Endometrial microvascular endothelial cells (primary cell): ENCODE measurements around the gene PRDM5. TPM values are rescaled to one million over a fixed set of nuclear protein-coding genes. Genes with fewer than 3 reads are reported as not detected.

ENCODE experiments used
- in situ Hi-C: cut with HindIII; loops from 2 replicates; pipeline ENCODE4 v1.10.0; 2017; ENCODE audit warnings: low sequenced_read_pairs, low pct_unique_long_range_greater_than_20kb; ENCODE audit errors: inconsistent ontology term
- total RNA-seq: library from RNA; depleted of rRNA; stranded (reverse); fragments of >200 nt; gene quantifications from one replicate; pipeline ENCODE4 v1.2.3, GENCODE V29; 2015; ENCODE audit errors: inconsistent ontology term

PRDM5 gene
- total RNA-seq, 1 donor from 2014 or later: 5.9 TPM

DNA sequence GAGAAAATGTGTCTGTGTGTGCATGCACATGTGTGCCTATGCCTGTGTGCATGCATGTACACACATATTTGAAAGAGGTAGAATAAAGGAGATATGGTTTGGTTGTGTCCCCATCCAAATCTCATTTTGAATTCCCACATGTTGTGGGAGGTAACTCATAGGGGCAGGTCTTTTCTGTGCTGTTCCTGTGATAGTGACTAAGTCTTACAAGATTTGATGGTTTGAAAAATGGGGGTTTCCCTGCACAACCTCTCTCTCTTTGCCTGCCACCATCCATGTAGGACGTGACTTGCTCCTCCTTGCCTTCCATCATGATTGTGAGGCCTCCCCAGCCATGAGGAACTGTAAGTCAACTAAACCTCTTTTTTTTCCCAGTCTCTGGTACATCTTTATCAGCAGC lies 87.2 kb downstream of the PRDM5 start:
- in situ Hi-C loops: no loop called here

GRCh38 chr4:120830204-120830603 lies 92.3 kb downstream of the PRDM5 start:
- in situ Hi-C loops: no loop called here

GRCh38 chr4:120829113-120829831 lies 93.3 kb downstream of the PRDM5 start:
- in situ Hi-C loops: no loop called here

DNA sequence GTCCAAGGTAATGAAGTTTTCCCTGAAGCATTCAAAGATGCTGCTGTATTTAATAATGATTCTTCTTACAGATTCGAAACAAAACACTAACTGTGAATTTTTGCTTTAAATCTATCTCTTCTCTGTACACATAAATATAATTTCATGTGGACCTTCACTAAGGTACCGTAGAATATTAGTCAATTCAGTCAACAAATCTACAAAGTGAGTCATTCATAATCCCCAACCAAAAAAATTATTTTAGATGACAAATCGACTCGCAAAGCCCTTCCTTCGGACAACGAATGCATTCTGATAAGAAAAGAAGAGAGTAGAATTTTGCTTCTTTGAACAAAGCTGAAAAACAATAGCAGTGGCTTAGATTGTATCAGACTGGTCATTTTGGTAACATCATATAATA lies 95.7 kb downstream of the PRDM5 start:
- in situ Hi-C loops: no loop called here

DNA sequence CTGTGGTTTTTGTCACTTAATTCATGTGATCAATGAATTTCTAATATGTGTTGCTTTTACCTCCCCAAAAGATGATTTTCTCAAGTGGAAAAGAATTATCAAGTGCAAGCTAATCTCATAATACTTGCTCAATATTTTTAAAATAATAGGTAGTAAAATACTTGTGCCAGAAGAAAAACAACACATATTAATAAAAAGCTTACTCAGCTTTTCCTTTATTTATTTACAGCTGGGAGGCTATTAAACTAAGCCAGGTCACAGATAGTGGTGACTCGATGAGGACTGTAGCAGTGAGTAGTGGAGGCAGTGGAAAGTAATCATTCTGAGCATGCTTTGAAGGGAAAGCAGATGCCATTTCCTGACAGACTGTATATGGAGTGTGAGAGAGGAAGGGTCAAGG lies 96.1 kb downstream of the PRDM5 start:
- in situ Hi-C loops: no loop called here

DNA sequence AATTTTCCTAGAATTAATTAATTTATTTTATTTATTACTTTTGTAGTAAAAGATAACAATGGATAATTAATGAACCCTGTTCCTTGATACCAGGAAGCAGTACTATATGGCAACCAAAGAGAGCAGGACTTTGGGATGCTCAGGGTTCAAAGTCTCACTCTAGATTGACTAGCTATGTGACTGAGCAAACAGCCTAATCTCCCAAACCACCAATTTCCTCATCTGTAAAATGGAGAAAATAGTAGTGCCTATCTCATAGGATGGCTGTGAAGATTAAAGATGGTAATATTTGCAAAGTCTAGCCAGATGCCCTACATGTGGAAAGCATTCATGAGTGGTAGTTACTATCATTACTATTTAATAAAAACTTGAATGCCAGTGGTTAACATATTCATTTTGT lies 97.6 kb downstream of the PRDM5 start:
- in situ Hi-C loops: no loop called here

GRCh38 chr4:120821977-120822376 lies 100.5 kb downstream of the PRDM5 start:
- in situ Hi-C loops: no loop called here

DNA sequence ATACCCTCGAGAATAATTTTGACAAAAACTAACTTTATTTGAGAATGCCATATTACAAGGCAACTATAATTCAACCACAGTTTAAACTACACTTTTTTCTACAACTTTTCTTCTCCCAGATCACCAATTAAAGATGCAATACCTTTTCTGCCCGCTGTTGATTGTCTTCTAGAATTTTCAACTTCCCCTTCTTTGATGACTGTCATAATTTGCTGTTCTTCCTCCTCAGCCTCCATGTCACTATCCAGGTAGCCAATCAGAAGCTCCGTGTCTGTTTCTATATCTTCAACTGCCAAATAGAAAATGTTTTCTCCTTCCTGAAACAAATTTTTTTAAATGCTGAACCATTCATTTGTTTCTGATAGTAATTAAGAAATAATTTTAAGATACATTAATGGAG lies 101.5 kb downstream of the PRDM5 start:
- in situ Hi-C loops: no loop called here

- in situ Hi-C loops: no loop called here
These were observed 102.6 kb downstream of the PRDM5 start for GRCh38 chr4:120819805-120820437.

DNA sequence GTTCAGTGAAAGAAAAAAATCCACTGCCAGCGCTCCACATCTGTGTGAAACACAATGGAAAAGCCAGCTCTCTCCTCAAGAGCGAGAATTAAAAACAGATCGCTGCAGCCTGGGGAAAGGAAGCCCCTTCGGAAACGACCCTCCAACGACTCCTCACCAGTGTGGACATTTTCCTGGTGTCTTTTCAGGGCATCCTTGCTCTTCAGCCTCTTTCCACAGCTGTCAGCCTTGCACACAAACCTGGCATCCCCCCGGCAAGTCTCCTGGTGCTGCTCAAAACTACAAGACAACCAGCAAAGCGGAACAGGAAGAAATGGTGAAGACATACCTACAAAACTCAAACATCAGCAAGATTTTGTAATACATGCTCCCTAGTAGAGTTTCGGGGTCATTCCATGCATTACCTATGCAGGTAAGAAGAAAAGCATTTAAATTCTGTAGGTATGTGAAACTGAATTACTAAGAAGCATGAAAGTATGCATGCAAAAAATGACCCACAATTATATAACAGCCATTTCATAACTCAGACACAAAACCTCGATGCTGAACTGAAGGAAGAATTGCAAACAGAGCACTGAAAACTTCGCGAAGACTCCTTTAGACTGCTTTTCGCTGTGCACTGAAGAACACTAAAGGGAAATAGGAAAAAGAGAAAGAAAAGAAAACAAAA lies 106.1 kb downstream of the PRDM5 start:
- in situ Hi-C loops: no loop called here

GRCh38 chr4:120815361-120815760 lies 107.2 kb downstream of the PRDM5 start:
- in situ Hi-C loops: no loop called here

GRCh38 chr4:120814886-120815285 lies 107.6 kb downstream of the PRDM5 start:
- in situ Hi-C loops: no loop called here

DNA sequence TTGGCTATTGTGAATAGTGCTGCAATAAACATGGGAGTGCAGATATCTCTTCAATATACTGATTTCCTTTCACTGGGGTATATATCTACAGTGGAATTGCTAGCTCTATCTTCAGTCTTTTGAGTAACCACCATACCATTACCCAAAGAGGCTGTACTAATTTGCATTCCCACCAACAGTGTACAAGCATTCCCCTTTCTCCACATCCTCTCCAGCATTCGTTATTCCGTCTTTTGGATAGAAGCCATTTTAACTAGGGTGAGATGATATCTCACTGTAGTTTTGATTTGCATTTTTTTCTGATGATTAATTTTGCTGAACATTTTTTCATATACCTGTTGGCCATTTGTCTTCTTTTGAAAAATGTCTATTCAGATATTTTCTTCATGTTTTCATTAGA lies 110.3 kb downstream of the PRDM5 start:
- in situ Hi-C loops: no loop called here

- in situ Hi-C loops: no loop called here
These were observed 113.0 kb downstream of the PRDM5 start for GRCh38 chr4:120809518-120809917.

GRCh38 chr4:120808475-120809141 lies 113.9 kb downstream of the PRDM5 start:
- in situ Hi-C loops: no loop called here

DNA sequence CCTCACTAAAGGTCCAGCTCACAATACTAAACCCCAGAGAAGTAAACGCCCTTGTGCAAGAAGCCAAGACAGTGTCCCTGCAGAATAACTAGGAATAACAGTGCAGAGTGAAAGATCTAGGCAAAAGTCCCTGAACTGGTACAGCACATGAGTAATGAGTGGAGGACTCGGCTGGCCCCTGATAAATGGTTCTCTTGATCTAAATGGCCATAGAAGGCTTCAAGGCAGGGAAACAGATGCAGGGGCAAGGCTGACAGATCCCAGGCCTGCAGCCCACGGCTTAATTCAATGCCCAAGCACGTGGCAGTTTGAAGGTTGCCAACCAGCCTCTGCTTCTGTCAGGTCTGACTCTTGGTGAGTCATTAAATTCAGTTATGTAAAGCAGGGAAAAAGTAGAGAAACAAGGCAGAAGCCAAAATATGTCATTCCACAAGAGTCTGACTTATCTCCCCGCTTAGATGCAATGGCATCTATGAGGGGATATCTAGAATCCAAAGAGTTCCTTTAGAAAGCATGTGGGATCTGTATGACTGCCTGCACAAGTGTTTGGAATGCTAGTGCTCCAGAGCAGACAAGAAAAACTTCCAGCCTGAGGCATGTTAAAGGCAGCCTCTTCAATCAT lies 121.3 kb downstream of the PRDM5 start:
- in situ Hi-C loops: no loop called here

DNA sequence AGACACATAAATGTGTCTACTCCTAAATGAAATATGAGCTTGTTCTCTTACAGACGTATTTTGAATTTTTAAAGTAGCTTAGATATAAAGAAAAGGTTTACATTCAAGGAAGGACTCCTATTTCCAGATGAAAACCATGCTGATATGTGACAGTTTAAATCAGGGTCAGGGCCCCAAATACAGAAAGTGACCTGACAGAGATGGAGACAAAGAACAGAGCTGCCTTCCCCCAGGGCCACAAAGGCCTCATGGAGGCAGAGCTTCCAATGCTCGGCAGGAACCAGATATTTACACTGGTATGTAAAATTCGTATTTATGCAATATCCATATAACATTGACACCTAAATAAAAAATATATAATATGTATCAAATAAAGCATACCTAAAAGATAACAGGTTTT lies 124.0 kb downstream of the PRDM5 start:
- in situ Hi-C loops: no loop called here

- in situ Hi-C loops: no loop called here
These were observed 126.3 kb downstream of the PRDM5 start for GRCh38 chr4:120796271-120796670.

- in situ Hi-C loops: no loop called here
These were observed 137.3 kb downstream of the PRDM5 start for GRCh38 chr4:120785202-120785601.
